ENCODE data around the gene ITSN1.

ITSN1 gene

DNA sequence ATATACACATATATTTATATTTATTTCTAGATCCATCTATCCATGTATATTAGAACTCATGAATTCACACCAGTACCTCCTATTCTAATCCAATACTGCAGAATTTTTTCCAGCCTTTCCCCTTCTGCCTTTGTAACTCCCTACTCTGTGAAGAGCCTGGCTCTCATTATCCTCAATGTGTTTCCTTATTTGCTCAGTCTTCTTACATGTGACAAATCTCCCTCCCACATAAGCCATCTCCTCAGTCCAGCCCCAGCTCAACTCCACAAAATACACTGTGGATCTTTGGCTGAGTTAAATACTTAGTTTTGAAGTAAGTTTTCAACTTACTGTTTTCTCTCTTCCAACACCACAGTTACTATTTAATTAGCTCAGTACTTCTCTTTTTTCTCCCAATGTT, 227.6 kb downstream of the ITSN1 start:
- DNase-seq: no peak

DNA sequence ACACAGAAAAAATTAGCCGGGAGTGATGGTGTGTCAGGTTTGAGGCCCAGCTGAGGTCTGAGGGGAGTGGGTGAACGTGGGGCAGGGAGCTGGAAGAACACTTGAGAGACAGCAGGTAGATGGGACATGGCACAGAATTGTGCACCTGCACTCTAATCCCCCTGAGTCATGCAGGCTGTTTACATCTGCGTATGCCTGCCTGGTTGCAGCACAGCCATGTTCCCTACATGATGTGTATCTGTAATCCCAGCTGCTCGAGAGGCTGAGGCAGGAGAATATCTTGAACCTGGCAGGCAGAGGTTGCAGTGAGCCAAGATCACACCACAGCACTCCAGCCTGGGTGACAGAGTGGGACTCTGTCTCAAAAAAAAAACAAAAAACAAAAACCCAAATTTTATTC, 228.5 kb downstream of the ITSN1 start:
- no peak for DNase-seq

DNA sequence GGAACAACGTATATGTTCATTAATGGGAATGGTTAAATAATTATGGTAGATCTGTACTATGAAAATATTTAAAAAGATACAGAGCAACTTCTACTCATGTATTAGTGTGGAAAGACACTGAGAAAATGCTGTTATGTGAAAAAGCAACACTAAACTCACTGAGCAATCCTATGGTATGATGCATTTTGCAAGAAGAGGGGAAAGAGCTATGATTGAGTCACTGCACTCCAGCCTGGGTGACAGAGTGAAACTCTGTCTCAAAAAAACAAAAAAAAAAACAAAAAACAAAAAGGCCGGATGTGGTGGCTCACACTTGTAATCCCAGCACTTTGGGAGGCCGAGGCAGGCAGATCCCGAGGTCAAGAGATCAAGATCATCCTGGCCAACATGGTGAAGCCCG, 228.9 kb downstream of the ITSN1 start:
- no peak for DNase-seq

DNA sequence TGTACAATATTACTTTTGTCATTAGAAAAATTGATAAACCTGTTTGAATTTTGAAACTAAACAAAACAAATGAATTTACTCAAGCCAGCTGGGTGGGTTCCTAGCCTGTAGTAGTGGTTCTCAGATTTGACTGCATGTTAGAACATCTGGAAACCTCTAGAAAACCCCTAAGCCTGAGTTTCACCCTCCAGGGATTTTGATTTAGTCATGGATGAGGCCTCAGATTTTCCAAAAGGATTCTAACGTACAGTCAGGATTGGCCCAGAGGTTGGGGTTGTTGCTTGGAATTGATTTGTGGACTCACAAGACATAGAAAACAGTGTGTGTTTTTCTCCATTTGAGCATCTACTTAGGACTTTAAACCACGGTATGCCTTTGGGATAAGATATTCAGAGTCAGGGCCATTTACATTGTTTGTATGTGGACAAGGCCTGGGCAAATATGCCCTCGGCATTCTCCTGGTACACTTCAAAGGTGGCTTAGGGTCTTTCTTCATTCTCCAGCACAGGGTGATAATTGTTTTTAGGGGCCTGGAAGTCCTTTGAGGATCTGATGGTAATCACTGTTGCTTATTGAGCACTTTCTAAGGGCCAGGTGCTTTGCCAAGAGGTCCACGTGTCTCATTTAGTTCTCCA, 230.7 kb downstream of the ITSN1 start:
- no peak for DNase-seq

DNA sequence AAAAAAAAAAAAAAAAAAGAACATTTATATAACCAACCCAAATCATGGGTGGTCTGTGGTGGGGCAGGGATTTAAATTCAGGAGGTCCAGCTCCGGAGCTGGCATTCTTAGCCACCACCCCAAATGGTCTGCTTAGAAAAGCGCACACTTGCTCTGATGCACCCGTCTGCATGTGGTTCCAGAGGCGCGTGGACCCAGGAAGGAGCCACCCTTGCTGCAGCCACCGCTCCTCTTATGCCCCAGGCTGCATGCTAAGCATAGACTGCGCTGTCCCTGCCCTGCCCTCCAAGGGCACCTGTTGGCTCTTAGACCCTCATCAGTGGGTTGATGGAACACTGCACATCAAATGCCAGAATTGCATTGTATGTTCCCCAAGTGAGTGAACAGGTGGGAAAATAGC, 231.9 kb downstream of the ITSN1 start:
- no peak for DNase-seq

DNA sequence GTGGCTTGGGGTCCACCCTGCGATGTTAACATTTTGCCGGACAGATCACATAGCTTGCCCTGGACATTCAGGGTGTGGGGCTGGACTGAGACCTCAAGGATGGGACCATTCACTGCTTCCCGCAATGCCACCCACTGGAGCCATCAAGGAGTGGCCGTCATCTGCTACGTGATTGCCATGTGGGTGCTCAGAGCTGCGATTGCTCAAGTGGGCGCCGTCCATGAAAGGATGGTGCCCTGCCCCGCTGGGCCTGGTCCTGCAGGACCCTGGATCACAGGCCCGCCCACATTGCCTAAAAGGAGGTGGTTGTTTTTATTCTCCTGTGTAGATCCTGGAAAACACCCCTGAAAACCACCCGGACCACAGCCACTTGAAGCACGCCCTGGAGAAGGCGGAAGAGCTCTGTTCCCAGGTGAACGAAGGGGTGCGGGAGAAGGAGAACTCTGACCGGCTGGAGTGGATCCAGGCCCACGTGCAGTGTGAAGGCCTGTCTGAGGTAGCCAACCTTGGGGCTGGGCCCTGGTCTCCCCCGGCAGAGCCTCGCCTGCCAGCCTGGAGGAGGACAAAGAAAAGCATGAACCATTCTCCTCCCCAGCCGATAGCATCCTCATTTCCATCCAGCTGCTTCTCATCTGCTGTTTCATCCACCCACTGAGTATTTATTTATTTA, 232.9 kb downstream of the ITSN1 start:
- no peak for DNase-seq

DNA sequence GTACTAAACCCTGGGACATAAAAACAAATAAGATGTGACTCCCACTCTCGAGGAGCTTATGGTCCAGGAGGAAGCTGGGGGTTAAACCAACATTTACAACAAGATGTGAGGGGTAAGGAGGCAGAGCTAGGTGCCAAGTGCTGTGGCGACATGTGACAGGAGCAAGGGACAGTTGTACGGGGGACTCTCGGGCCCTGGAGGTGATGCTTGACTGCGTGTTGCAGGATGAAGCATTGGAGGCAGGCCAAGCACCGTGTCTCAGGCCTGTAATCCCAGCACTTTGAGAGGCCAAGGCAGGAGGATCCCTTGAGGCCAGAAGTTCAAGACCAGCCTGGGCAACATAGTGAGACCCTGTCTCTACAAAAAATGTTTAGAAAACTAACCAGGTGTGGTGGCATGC, 236.5 kb downstream of the ITSN1 start:
- no peak for DNase-seq

DNA sequence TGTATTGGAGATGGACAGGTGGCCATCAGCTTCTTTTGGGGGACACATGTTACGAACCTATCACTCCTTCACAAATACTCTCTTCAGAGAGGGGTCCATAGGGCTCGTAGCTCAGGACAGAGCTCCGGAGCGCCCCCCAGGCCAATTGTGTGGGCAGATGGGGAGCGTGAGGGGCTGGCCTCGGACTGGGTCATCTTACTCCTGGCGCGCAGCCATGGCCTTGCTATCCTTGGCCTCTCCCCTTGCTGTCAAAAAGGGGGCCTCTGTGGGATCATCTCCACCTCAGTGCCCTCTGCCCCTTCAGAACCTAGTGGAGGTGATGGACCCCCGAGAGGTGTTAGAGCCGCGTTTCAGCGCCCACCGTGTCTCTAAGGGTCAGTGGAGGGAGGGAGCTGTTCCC, 238.3 kb downstream of the ITSN1 start:
- DNase-seq: no peak

DNA sequence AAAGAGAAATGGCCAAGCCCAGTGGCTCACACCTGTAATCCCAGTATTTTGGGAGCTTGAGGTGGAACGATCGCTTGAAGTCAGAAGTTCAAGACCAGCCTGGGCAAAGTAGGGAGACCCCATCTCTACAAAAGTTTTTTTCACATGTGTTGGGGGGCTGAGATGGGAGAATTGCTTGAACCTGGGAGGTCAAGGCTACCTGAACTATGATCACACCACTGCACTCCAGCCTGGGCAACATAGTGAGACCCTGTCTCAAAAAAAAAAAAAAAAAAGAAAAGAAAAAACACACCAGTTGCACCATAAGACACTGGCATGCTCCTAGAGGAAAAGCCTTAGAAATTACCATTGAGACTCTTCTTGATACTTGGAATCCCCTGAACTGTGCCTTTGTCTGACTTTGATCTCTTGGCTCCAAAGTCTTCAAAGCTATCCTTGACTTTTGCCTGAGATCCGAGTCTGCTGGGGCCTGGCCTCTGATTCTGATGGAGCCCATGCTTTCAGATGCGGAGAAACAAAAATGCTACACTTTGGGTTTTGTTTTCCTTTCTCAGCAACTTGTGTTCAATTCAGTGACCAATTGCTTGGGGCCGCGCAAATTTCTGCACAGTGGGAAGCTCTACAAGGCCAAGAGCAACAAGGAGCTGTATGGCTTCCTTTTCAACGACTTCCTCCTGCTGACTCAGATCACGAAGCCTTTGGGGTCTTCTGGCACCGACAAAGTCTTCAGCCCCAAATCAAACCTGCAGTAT, 239.6 kb downstream of the ITSN1 start:
- DNase-seq: no peak

DNA sequence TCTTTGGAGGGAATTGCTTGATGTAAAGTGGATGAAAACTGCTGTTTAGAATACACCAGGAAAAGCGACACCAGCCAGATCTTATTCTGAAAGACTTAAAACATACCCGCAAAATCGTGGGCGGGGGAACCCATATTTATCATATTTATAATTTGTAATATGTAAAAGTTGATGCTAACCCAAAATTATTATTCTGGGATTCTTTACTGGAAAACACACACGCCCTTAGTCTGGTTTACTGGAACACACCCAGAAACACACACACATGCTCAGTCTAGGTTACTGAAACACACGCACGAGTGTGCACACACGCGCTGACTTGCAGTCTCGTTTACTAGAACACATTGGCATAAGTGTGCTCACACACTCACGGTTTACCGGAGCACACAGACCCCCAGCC, 240.8 kb downstream of the ITSN1 start:
- no peak for DNase-seq

DNA sequence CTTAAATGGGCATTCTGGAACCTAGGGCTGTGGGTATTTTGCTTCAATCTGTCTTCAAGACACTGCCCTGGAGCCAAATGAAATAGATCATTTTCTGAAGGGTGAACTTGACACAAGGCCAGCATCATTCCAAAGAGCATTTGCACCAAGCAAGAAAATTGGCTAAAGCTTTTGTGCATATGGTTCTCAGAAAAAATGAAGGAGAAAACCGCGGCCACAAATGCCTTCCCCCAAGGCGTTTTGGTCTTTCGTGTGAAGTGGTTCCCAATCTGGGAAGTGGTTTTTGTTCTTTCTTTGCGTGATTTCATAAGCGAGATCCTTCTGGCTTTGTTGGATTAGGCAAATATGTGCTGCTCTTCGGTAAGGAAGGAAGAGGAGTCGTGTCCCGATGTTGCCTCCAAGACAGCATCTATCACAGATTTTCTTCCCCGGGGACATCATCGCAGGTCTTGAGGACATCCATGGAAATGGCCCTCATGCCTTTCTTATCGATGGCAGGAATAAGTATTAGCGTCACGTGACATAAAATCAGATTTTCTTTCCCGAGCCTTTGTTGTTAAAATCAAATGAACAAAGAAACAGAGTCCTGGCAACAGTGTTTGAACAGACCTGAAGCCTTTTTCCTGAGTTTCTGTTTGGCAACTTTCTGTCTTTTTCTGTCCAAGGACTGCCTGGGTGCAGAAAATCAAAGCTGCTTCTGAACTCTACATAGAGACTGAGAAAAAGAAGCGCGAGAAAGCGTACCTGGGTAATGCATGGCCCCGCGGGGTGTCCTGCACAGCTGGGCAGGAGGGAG, 242.3 kb downstream of the ITSN1 start:
- DNase-seq: no peak

DNA sequence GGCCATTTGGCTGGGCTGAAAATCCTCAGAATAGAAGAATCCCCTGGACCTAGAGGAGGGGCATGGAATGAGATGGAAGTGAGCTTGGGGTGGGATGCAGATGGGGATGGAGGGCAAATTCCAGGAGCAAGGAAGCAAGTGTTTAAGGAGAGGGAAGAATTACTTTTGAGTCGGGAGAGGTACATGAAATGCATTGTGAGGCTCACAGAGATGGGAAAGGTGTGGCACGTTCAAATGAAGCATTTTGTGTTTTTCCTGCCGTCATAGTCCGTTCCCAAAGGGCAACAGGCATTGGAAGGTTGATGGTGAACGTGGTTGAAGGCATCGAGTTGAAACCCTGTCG, 242.8 kb downstream of the ITSN1 start:
- DNase-seq: no peak

DNA sequence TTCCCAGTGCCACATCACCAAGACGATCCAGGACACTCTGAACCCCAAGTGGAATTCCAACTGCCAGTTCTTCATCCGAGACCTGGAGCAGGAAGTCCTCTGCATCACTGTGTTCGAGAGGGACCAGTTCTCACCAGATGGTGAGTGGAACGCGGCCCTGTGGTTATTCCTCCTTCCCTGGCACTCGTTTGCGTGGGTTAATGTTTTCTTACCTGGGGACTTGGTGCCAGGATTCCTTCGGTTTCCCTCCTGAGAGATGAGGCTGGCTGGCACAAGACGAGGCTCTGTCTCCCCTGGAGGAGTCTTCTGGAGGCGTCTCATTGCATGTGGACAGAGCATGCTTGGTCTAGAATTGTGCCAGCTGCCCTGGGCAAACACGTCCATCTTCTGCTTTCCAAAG, 244.0 kb downstream of the ITSN1 start:
- DNase-seq: no peak

DNA sequence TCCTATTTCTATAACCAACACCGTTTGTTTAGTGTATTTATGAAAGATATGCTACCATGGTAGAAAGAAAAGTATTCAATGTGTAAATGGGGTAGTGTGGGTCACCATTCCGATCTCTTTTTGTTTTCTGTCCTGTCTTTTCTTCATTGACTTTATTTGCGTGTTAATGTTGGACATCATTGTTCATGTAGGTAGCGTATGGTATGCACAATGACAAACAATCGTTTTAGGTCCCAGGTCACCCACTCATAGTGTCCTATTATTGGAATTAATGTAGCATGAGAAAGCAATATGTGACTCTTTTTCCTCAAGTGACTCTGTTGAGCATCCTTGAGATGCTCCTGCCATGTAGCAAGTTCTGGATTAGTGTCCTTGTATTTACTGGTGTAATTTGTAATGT, 247.9 kb downstream of the ITSN1 start:
- no peak for DNase-seq

DNA sequence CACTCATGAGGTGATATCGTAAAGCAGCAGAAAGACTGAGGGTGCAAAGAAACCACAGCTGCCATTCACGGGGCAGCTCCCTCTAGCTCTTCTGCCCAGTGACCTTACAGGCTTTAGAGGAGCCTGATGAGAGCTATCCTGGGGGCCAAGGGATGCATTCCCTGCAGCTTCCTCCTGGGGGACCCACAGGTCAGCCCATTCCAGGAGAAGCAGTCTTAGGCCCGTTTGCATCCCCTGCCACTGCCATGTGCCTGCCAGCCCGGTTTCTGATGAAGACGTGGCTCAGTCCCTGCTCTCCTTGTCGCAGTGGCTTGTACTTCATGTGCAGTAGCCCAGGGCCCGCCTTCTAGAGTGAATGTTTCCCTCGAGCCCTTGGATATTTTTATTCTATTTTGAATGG, 250.6 kb downstream of the ITSN1 start:
- DNase-seq: no peak

DNA sequence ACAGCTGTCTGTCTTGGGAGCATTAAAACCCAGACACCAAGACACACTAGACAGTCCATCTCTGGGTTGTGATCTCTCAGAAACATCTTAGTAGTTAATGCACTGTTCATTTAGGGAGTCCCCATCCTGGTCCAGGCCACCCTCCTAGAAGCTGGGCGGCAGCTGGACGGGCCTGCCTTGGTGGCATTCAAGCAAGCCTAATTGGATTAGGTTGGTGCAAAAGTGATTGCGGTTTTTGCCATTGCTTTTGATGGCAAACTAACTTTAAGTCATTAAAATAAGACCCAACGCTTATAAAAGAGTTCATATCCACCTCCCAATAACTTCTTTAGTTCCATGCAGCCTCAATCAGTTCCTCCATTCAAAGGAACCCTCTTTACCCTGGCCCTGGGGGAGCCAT, 251.6 kb downstream of the ITSN1 start:
- no peak for DNase-seq

DNA sequence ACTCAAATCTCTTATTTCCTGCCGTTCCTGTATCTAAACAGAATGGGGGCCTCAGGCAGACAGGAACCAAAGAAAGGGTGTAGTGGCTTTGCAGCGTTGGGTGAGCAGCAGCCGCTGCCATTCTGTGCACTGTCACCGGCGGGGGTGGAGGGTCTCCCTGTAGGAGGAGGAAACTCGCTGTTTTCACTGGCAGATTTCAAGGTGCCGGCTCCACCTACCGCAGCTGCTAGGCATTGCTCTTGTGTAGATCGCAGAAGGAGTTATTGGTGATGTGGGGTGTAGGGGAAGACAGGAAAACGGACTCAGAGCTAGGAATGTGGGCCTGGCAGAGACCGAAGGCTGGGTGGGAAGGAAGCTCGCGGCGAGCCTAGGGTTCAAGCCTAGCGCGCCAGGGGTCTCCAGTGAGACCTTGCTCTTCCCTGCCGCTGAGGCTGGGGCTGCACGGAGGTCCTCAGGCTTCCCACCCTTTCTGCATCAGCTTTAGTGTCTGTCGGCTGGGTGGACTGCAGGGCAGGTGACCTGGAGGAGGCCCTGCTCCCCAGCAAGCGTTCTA, 252.5 kb downstream of the ITSN1 start:
- peak; percentile 37 for DNase-seq

DNA sequence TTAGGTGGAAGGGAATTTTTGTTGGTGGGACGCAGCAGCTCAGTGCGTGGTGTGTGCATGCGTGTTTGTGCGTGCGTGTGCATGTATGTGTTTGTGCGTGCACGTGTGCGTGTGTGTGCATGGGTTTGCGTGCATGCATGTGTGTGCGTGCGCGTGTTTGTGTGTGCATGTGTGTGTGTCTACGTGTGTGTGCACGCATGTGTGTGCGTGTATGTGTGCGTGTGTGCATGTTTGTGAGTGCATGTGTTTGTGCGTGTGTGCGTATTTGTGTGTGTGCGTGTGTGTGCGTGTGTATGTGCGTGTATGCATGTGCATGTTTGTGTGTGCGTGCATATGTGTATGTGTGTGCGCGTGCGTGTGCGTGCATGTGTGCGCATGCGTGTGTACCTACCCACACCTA, 253.1 kb downstream of the ITSN1 start:
- DNase-seq: no peak

DNA sequence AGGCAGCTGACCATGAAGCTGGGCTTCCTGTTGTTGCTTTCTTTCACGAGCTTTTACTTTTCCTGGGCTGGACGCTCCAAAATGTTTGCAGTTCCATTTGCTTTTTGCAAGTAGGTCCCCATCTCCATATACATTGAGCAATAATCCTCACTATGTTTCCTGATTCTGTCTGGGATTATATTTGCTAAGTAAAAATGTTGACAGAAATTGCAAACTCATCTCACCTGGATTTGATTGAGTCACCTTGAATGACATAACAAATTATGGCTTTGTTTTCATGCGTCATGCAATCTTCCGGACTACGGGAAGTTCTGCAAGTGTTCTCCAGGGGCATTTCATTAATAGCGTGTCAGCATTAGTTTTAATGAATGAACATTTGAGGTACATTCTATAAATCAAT, 254.4 kb downstream of the ITSN1 start:
- DNase-seq: no peak

DNA sequence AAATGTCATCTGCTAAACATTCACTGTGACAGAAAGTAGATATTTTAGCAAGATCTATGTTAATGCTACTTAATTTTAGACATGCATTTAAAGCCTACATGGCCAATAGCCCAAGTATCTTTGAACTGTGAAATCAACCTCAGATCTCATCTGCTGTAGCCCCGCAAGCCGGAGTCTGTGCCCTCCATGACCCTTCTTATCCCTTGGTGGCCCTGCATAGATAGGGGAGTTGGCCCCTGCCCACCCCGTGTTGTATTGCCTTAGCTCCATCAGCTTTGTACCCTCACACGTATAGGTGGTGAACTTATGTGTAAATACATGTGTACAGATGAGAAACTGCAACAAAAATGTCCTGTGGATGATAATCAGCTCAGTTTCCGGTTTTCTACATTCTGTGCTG, 254.8 kb downstream of the ITSN1 start:
- no peak for DNase-seq

DNA sequence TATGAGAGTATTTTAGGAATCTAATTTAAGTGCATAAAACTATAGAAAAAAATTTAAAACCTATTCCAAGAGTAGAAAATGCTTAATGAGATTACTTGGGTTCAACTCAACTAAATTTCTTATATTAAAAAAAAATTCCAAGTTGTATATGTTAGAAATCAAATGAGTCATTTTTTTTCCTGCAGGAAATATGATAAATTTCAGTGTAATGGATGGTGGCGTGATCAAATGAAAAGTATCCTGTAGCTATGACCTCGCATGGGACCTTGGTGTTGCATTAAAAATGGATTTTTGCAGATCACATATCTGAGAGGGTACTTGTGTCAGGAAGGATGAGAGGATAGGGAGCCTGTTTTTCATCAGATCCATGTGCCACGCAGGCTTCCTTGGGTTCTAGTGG, 255.4 kb downstream of the ITSN1 start:
- DNase-seq: no peak

DNA sequence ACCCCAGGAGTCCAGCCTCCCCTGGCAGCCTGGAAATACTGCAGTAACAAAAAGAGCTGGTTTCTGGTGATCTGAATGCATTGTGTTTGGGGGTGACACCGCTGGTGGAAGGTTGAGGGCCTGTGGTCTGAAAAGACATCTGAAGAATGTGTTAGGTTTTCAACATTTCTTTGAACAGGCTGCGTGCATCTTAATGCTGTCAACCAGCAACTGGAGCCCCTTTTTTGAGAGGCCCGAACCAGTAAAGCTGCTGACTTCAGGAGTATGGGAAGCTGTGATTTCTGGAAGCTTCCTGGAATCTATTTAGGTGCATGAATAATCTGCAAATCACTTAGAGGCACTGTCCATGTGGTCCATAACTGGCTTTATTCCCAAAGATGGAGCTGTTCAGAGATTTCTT, 256.3 kb downstream of the ITSN1 start:
- no peak for DNase-seq

DNA sequence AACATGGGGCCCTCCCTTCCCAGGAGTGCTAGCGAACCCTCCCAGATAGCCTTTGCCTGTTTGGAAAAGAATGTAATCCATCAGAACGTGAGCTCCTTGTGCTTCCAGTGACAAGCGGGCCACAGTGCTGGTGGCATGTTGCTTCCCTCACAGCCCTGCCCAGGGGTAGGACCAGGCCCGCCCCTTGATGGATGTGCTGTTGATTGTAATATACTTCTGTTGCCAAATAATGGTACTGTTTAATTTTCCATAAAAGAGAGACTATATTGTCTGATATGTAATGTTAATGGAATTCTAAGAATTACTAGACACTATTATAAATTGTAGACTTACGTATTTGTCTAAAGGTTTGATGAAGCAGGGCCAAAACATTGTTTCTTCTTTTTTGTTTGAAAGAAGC, 256.9 kb downstream of the ITSN1 start:
- DNase-seq: no peak
